Right lobe of liver (tissue), 6 donors: ENCODE data around the gene C13orf46. TPM values are rescaled to one million over a fixed set of nuclear protein-coding genes. Genes with fewer than 3 reads are reported as not detected.

Experiments used
- ATAC-seq, 4 donors: fragments of 200-7000 bp; cut with Tn5 transposase; one replicate each; pipeline ENCODE4 v1.9.1; 2020; ENCODE audit warnings: mild to moderate bottlenecking in 4 of 4, moderate library complexity in 4 of 4
- DNase-seq, 3 donors: peaks; one replicate each; pipeline ENCODE4 v3.0.0-alpha.2; 2020
- H3K27ac ChIP-seq, 3 donors: fragments of 200-600 bp; one replicate each; pipeline ENCODE4 v1.8.0; 2022
- H3K27me3 ChIP-seq, 2 donors: fragments of 200-600 bp; one replicate each; pipeline ENCODE4 v1.8.0; 2022
- H3K36me3 ChIP-seq, 4 donors: fragments of 200-600 bp; sonication (generic) in 1 of 4; one replicate each; pipeline versions ENCODE4 v1.5.1 to v1.8.0; 2017 to 2022; ENCODE audit warnings: control low read depth in 1 of 4
- H3K4me1 ChIP-seq, 4 donors: fragments of 200-600 bp; sonication (generic) in 1 of 4; one replicate each; pipeline versions ENCODE4 v1.5.1 to v1.8.0; 2017 to 2022; ENCODE audit warnings: control low read depth in 1 of 4
- H3K4me3 ChIP-seq, 3 donors: fragments of 200-600 bp; one replicate each; pipeline ENCODE4 v1.8.0; 2022
- H3K9me3 ChIP-seq, 4 donors: fragments of 200-600 bp; sonication (generic) in 1 of 4; one replicate each; pipeline versions ENCODE4 v1.5.1 to v1.8.0; 2017 to 2022; ENCODE audit warnings: control low read depth in 1 of 4
- CTCF ChIP-seq, 4 donors: fragments of 200-600 bp in 3 of 4; fragments of 450-650 bp in 1 of 4; IDR thresholded peaks; one replicate each; pipeline versions ENCODE4 v1.5.1 to v1.8.0; 2016 to 2022; ENCODE audit warnings: antibody characterized with exemption in 4 of 4, mild to moderate bottlenecking in 2 of 4
- POLR2A ChIP-seq: fragments of 450-650 bp; IDR thresholded peaks from one replicate; pipeline ENCODE4 v1.6.1; 2017; ENCODE audit warnings: antibody characterized with exemption, mild to moderate bottlenecking
- WGBS: methylation state at CpG from one replicate; pipeline ENCODE4 v1.1.6; 2018; ENCODE audit warnings: low coverage, low lambda C conversion rate; ENCODE audit not compliant: insufficient coverage; ENCODE audit errors: missing lambda C conversion rate; 5-methylcytosine and 5-hydroxymethylcytosine counted together
- intact Hi-C, 2 donors: fragments of 100-400 bp; cut with DNase I; formaldehyde crosslinking; loops; one replicate each; pipeline versions ENCODE4 v1.11.2 to v1.14.1; 2022
- total RNA-seq, 6 experiments: library from RNA; depleted of rRNA in 2 of 6; stranded (reverse); fragments of >200 nt in 2 of 6; fragmentation: NEBNext Ultra II Directional in 3 of 6; extraction: Animal tissue kit (Norgen Biotek cat#: 25700) in 3 of 6; gene quantifications; one replicate each; pipeline versions ENCODE4 v1.1.0 to v1.2.4, GENCODE V29; 2016 to 2023
- donor health status: DM: no; HTN: yes; CAD: no.
- donor health status: DM: no; HTN: no; CAD: no.
- donor health status: DM: no; HTN: no; CAD: no.
- donor health status: DM: no; HTN: yes; CAD: no.
- donor health status: DM: no; HTN: yes; CAD: no.

C13orf46 gene
- total RNA-seq, 6 experiments from 2014 or later, result 0.04 to 1.1 (median 0.60) TPM

- ATAC-seq (no peak), DNase-seq (peak in 2 of 3 donors; percentile 8 to 48)
- no CpG with 5 or more reads among the region's 14 CpGs for WGBS
- Histone ChIP-seq H3K27me3 (no peaks in the 10 kb centered on the region), H3K36me3 (no peaks in the 10 kb centered on the region), H3K4me3 (no peak overlapping the region), H3K9me3 (no peaks in the 10 kb centered on the region), H3K4me1 (no peaks in the 10 kb centered on the region), H3K27ac (no peak overlapping the region)
- TF ChIP-seq CTCF (IDR thresholded peaks at IDR 0.05) (no peak), POLR2A (no peak)
- intact Hi-C loops, result no loop called here
Measured at GRCh38 chr13:113956571-113956970, 17.3 kb downstream of the C13orf46 start.

GRCh38 chr13:113955691-113956090 lies 18.2 kb downstream of the C13orf46 start:
- DNase-seq (peak in 2 of 3 donors; percentile 6 to 32), ATAC-seq (no peak)
- TF ChIP-seq POLR2A (no peak), CTCF (IDR thresholded peaks at IDR 0.05) (no peak)
- H3K4me1 ChIP-seq, result peaks cover 0 to 7% (median 2%) of the 10 kb centered on the region in 4 donors
- no peaks in the 10 kb centered on the region for H3K9me3 ChIP-seq
- H3K27ac ChIP-seq, result no peak overlapping the region
- H3K4me3 ChIP-seq, result no peak overlapping the region
- H3K36me3 ChIP-seq, result no peaks in the 10 kb centered on the region
- whole genome bisulfite sequencing, result 82% methylated on average over 27 of the region's 27 CpGs
- intact Hi-C loops, result no loop called here
- H3K27me3 ChIP-seq, result no peaks in the 10 kb centered on the region

DNA sequence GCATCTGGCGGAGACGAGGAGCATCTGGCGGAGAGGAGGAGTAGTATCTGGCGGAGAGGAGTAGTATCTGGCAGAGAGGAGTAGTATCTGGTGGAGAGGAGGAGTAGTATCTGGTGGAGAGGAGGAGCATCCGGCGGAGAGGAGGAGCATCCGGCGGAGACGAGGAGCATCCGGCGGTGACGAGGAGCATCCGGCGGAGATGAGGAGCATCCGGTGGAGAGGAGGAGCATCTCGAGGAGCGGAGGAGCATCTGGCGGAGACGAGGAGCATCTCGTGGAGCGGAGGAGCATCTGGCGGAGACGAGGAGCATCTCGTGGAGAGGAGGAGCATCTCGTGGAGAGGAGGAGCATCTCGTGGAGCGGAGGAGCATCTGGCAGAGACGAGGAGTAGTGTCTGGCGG lies 18.6 kb downstream of the C13orf46 start:
- DNase-seq (peak in 2 of 3 donors; percentile 4 to 44), ATAC-seq (no peak)
- Histone ChIP-seq H3K27ac (no peak overlapping the region), H3K9me3 (no peaks in the 10 kb centered on the region), H3K36me3 (no peaks in the 10 kb centered on the region), H3K4me1 (peaks cover 0 to 9% (median 4%) of the 10 kb centered on the region in 4 donors), H3K4me3 (no peak overlapping the region), H3K27me3 (no peaks in the 10 kb centered on the region)
- intact Hi-C loops, result no loop called here
- TF ChIP-seq CTCF (IDR thresholded peaks at IDR 0.05), result no peak
- no peak for TF ChIP-seq POLR2A
- WGBS, result 87% methylated on average over 29 of the region's 29 CpGs

DNA sequence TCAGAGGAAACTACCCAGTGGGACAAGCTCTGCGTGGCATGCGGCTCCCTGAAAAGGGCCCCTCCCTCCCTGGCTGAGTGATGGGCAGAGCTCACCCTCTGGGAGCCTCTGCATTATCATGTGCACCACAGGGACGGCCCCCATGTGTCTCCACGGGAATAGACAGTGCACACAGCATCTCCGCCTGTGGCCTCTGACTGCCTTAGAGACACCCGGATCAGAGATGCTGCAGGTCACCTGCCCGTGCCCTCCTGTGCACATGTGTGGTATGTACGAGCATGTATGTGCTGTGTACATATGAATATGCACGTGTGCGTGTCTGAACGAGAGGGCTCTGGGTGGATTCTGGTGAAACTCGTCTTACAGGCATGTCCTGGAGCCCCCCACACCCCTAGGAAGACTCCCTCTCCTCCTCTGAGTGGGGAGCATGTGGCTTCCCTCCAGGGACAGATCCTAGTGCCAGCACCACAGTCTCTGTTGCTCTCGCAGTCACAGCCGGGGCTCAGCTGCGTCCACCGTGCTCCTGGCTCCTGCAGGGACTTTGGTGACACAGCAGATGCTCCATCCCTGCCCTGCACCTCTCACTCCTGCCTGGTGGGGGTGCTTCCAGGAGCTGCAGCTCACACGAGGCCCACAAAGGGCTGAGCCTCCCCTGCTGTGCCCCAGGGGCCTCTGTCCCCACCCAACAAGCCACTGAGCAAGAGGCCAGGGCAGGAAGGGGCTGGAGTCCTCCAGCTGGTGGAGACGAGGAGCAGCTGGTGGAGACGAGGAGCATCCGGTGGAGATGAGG lies 19.6 kb downstream of the C13orf46 start:
- 83% methylated on average over 3 of the region's 20 CpGs for WGBS
- Histone ChIP-seq H3K27ac (no peak overlapping the region), H3K9me3 (no peaks in the 10 kb centered on the region), H3K36me3 (no peaks in the 10 kb centered on the region), H3K4me1 (peaks cover 0 to 9% (median 4%) of the 10 kb centered on the region in 4 donors), H3K27me3 (no peaks in the 10 kb centered on the region), H3K4me3 (no peak overlapping the region)
- DNase-seq (peak in 2 of 3 donors; percentile 13 to 31), ATAC-seq (no peak)
- TF ChIP-seq CTCF (IDR thresholded peaks at IDR 0.05) (no peak), POLR2A (no peak)
- intact Hi-C loops, result loop anchor here in 1 of 2 donors (5.0 kb wide), 1 partner anchor 268 kb away; no protein-coding TSS in a partner anchor
